Measurements from ENCODE around the gene FBXL17. TPM values are rescaled to one million over a fixed set of nuclear protein-coding genes. Genes with fewer than 3 reads are reported as not detected.

FBXL17 gene
- total RNA-seq, 1 donor from 2014 or later: 17.1 TPM

DNA sequence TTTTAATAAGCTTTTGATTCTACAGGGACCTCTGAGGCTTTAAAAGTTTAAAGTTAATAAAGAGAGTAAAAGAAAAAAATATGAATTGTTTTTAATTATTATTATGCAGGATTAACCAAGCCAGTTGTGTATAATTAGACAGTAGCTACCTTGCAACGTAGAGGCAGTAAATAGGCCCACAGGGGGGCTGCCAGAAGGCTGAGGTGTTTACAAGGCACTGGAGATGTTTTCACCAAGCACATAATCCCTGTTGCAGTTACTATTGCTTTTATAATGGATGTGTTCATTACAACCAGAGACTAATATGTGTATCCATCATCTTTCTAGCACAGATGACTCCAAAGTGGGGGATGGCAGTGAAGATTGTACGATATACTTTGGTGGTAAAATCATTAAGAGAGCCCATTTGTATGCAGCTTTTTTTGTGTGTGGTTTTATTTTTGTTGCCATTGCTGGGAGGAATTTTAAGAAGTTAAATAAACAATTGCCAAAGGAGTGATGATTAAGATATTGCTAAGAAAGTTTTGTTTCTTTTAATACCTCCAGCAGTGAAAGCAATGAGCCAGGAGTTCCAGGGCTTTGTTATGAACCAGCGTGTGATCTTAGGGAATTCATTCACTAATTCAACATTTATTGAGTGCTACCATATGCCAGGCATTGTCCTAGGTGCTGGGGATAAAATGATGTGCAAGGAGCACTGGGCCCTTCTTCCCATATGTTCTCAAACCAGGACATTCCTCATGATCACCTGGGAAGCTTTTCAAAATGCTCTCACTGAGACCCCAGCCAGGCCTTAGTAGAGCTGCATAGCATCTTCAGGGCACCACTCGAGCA lies 572.5 kb downstream of the FBXL17 start:
- ATAC-seq: no peak
- TF ChIP-seq, protein P1, sequence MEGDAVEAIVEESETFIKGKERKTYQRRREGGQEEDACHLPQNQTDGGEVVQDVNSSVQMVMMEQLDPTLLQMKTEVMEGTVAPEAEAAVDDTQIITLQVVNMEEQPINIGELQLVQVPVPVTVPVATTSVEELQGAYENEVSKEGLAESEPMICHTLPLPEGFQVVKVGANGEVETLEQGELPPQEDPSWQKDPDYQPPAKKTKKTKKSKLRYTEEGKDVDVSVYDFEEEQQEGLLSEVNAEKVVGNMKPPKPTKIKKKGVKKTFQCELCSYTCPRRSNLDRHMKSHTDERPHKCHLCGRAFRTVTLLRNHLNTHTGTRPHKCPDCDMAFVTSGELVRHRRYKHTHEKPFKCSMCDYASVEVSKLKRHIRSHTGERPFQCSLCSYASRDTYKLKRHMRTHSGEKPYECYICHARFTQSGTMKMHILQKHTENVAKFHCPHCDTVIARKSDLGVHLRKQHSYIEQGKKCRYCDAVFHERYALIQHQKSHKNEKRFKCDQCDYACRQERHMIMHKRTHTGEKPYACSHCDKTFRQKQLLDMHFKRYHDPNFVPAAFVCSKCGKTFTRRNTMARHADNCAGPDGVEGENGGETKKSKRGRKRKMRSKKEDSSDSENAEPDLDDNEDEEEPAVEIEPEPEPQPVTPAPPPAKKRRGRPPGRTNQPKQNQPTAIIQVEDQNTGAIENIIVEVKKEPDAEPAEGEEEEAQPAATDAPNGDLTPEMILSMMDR (IDR thresholded peaks at IDR 0.05): no peak
- DNase-seq: no peak

More for the DNA sequence above, 572.5 kb downstream of the FBXL17 start:
- Histone ChIP-seq H3K36me3 (no peaks in the 10 kb centered on the region), H3K27ac (no peak overlapping the region), H3K4me3 (no peak overlapping the region), H3K4me1 (no peaks in the 10 kb centered on the region), H3K27me3 (ENCODE audit: low read depth) (no peaks in the 10 kb centered on the region), H3K9me3 (no peaks in the 10 kb centered on the region)
- intact Hi-C loops (cut with DNase I): no loop called here

All from lower lobe of right lung (tissue), 2 donors.